Medulla oblongata (tissue), 1 donor: ENCODE results near the gene ANKRD31.

Experiments used
- DNase-seq: peaks from one replicate; pipeline ENCODE4 v3.0.0-alpha.2; 2015; ENCODE audit errors: extremely low spot score

Gene ANKRD31

DNA sequence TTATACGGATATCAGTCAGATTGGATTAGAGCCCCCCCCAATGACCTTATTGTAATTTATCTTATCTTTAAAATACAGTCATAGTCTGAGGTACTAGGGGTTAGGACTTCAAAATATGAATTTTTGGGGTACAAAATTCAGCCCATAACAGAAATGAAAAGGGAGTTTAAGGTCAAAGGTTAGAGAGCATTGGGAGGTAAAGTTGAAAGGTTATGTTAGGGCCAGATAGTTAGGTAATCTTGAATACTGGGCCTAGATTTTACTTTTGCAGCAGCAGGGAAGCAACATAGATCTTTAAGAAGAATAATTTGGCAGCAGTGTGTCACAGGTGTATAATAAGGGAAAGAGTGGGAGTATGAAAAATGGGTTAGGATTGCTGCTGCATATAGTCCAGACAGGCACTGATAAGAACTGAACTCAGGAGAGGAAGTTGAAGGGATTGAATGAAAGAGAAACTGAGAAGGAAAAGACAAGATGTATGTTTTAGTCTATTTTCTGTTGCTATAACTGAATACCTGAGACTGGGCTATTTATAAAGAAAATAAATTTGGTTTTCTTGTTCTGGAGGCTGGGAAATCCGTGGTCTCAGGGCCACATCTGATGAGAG, 173.7 kb downstream of the ANKRD31 start:
- DNase-seq: no peak

DNA sequence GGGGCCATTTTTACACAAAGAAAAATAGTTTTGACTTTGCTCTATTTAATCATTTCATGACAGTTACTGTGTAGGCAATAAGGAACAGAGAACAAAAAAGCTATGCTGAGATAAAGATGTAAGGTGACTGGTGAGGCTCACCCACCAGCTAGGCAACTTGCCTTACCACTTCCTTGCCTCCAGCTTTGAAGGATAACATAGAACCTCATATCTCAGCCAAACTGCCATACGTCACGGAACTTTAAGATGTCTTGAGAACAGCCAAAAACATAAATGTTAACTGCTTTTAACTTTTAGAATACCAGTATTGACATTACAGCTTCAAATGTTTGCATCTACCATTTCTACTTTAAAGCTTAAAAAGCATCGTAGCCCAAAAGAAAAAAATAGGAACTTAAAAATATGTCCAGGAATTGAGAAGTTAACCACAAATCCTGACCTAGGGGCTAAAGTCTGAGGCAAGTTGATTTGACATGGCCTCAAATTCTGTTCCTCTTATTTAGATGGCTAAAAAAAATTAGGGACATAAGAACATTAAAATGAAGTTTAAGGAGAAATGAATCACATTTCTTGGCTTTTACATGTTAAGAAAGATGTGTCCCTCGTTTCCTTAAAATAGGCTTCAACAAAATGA, 176.6 kb downstream of the ANKRD31 start:
- no peak for DNase-seq

DNA sequence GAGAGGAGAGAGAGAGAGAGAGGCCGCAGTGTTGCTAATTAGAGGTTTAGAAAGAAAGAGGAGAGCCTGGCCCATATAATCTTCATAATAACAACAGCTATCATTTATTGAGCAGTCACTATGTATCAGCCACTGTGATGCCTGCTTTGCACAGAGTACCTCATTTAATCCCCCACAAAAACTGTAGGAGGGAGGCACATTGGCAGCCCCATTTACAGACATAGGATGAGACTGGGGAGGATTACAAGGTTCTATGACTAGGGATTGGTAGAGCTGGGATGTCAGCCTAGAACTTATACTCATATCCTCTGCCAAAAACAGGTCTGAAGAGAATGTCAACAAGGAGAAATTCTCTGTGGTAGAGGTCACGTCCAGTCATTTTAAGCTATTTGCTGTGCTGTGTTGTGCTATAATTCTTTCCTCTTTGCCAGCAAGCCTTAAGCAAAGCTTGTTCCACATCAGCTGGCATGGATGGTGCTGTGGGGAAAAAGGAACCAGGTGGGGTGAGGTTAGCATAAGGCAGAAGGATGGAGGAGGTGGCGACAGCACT, 177.6 kb downstream of the ANKRD31 start:
- no peak for DNase-seq

- DNase-seq: no peak
These were observed 179.1 kb downstream of the ANKRD31 start for GRCh38 chr5:75057561-75057960.

GRCh38 chr5:75055727-75056144, 180.9 kb downstream of the ANKRD31 start:
- DNase-seq: no peak

- DNase-seq: peak; percentile 12
These were observed 182.3 kb downstream of the ANKRD31 start for GRCh38 chr5:75054134-75054930.

DNA sequence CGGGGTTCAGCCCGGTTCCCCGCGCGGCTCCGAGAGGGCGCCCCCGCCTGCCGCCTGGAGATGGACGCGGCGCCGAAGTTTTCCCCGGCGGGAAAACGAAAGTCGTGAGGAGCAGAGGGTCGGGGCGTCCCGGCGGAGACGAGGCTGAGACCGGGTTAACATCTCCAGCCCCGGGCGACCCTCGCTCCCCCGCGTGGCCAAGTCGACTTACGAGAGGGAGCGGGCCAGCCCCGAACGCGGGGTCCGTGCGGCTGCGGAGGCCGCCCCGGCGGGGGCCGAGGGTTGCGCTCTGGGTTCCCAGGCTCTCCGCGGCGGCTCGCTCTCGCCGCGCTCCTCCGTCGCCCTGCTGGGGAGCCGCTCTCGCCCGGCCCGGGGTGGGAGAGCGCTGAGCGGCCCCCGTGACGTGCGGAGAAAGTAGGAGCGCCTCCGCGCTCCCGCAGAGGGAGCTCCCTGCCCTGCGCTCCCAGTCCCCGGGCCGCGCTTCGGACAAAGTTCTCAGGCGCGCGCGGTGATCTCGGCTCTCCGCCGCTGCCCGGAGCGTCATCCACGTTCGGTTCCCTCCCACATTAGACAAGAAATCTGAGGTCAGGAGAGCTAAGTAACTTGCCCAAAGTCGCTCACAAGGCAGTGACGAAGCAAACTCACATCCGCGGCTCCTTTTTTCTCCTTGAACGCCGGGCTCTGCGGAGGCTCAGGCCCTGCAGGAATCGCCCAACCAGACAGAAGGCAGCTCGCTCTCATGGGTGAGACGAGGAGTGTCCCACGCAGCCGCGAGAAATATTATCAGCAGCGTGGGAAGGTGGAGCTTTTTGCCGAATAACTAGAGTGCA, 183.2 kb downstream of the ANKRD31 start:
- DNase-seq: peak; percentile 26

DNA sequence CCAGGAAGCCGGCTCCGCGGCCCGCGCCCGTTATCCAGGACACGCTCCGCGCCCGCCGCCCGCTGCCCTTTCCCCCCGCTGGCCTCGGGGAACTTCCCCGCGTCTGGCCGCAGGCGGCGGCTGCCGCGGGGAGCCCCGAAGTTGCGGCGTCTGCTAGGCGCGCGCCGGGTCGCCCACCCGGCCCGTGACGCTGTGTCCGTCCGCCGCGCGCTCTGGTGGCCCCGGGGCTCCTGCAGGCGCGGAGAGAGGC, 183.7 kb downstream of the ANKRD31 start:
- DNase-seq: no peak

GRCh38 chr5:75052192-75053053, 184.3 kb downstream of the ANKRD31 start, which contains the start of gene GCNT4:
GCNT4 (minus strand) TSS chr5:75052558; CDS start chr5:75030037, 22,521 bp downstream.
- DNase-seq: peak; percentile 11

DNA sequence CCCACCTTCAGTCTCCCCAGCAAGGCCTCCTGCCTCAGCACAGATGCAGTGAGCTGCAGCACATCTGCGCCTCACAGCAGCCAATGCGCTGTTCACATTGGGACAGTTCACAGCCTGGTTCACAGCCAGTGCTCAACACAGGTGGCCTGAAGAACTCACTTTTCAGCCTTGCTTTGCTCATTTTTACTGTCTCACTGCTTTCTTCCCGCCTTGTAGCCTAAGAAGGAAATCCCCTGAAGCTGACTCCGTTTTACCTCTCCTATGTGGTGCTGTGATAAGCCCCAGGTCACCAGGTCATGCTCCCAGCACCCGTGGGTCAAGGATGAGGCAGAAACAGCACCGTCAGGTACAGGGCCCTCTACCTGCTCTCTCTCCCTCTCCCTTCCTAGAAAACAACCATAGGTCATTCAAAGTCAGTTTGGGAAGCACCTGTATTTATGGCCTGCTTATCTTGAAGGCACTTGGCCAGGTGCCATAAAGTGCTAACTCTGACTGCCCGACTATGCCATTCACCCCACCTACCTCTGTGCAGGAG, 185.4 kb downstream of the ANKRD31 start:
- DNase-seq: no peak

DNA sequence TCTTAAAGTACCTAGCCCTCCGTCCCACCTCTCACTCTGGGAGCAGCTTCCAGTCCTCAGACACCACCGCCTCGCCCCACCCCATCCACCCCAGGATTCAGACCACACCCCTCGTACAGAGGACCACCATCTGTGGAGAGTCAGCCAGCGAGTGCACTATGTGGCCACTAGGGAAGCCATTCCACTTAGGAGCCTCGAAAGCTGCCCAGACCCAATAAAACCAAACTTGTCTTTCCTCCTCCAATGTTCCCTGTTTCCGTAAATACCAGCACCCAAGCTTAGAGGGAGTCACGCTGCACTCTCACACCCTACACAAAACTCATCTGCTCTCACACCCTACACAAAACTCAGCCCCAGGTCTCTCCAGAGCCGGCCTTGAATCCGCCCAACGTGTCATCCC, 186.3 kb downstream of the ANKRD31 start:
- no peak for DNase-seq

DNA sequence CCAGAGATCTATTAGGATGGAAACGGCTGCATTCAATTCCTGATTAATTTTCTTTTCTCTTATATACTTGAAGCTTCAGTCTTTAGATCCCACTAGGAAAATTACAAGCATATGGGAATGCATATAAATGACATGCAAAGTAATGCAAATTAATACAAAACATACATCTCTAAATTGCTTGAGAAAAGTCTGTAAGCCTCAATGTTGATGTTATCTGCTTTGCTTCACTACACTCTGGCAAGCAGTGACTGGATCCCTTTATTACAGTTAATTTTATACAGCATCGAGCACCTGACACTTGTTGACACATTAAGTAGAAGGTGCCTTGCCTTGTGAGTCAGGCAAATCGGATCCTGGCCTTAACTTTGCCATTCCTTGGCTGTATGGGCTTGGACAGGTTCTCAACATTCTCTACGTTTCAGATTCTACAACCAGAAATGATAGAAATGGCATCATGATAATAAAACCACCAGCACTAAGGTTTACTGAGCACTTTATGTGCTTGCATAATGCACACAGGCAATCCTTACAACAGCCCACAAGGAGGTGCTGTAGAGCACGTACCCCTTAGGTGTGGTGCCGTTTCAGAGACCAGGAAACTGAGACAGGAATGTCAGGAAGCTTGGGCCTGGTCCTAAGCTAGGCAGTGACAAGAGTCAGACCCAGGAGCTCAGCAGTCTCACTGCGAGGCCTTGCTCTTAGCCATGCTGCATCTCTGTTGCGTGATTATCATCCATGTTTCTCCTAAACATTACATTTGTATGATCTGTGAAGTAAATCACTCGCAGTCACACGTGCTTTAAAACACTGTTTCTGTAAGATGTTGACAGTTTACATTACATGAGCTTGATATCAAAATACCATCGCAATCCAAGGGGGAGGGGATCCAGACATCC, 187.0 kb downstream of the ANKRD31 start:
- DNase-seq: peak; percentile 54

GRCh38 chr5:75048457-75048953, 188.2 kb downstream of the ANKRD31 start:
- no peak for DNase-seq

DNA sequence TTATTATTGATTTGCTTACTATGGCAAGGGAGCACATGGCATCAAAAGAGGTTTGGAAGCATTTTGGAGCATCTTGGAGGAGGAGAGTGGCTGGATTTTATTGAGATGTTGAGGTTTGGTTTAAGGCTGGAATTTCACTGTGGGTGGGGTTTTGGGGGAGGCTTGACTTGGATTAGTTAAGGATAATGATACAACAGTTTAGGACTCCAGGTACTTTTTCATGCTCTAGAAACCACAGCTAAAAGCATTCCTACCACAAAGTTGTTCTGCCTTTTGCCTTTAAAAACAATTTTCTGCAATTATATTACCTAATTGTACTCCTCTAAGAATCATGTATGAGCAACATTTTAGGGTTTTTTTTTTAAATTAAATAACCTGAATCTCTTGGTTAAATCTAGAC, 189.3 kb downstream of the ANKRD31 start:
- no peak for DNase-seq

DNA sequence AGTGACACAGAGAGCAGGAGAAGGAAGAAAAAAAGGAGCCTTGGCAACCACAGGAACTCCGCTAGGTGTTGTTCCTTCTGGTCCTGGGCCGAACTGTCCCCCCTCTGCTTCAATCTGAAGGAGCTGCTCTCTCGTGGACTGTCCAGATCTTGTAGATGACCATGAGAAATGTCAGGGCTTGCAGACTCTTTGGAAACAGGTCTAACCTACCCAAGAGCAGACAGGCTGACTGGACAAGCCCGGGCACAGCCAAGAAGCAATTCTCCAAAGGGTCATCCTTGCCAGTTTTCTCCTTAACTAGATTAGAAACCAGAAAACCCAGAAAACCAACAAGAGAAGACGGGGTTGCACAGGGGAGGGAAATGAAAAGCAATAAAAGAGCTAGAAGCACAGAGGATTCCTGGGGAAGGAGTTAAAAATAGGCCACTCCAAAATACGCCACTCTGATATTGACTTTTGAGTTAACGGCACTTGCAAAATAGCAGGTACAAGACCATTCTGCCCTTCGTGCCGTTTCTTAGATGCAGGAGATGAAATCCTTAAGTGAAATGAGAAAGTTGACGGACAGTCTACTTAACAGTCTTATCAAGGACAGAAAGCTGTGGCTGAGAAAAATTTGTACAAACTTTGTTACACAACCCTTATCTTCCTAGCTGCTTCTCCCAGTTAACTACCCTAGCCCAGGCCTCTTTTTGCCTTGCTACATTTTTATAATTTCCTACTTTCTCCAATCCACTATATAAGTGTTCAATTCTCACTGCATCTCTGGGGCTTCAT, 190.1 kb downstream of the ANKRD31 start:
- DNase-seq: no peak

GRCh38 chr5:75045071-75045470, 191.6 kb downstream of the ANKRD31 start:
- no peak for DNase-seq

DNA sequence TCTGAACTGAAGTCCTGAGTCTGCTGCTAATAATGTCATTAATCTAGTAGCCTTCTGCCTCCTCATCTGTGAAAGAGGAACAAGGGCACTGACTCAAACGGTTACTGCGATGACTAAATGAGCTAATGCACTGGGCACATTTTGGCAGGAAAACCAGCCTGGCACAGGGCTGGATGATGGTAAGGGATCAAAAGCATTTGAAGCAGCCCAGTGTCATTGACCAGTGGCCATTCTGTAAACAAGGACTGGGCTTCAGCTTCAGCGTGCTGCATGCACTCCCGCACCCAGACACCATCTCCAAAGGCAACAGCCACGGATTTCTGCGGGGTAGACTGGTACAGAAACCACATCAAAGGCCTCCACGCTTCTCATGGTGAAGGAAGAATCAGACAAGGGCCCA, 192.3 kb downstream of the ANKRD31 start:
- DNase-seq: peak; percentile 57

GRCh38 chr5:75043633-75044264, 192.9 kb downstream of the ANKRD31 start:
- DNase-seq: no peak
